Parathyroid adenoma (tissue), 2 donors: ENCODE results near the gene GANC.

Experiments used
- H2AFZ ChIP-seq: fragments of 300-600 bp; sonication (generic); one replicate; pipeline ENCODE4 v1.7.0; 2017; ENCODE audit warnings: antibody characterized with exemption, mild to moderate bottlenecking
- H3K27ac ChIP-seq: fragments of 300-600 bp; sonication (generic); one replicate; pipeline ENCODE4 v1.7.0; 2017
- H3K27me3 ChIP-seq: fragments of 300-600 bp; sonication (generic); one replicate; pipeline ENCODE4 v1.7.0; 2017; ENCODE audit warnings: low read length; ENCODE audit not compliant: control insufficient read depth, insufficient read depth
- H3K36me3 ChIP-seq: fragments of 300-600 bp; sonication (generic); one replicate; pipeline ENCODE4 v1.7.0; 2017; ENCODE audit warnings: low read length; ENCODE audit not compliant: control insufficient read depth, insufficient read depth
- H3K4me1 ChIP-seq: fragments of 300-600 bp; sonication (generic); one replicate; pipeline ENCODE4 v1.7.0; 2017; ENCODE audit warnings: control low read depth
- H3K4me2 ChIP-seq: fragments of 300-600 bp; sonication (generic); one replicate; pipeline ENCODE4 v1.7.0; 2017; ENCODE audit warnings: low read length
- H3K4me3 ChIP-seq: fragments of 300-600 bp; sonication (generic); one replicate; pipeline ENCODE4 v1.7.0; 2017; ENCODE audit warnings: low read depth, low read length
- H3K79me2 ChIP-seq: fragments of 300-600 bp; sonication (generic); one replicate; pipeline ENCODE4 v1.7.0; 2017; ENCODE audit warnings: control low read depth
- H3K9ac ChIP-seq: fragments of 300-600 bp; sonication (generic); one replicate; pipeline ENCODE4 v1.7.0; 2017; ENCODE audit warnings: mild to moderate bottlenecking
- H3K9me3 ChIP-seq: fragments of 300-600 bp; sonication (generic); one replicate; pipeline ENCODE4 v1.7.0; 2017; ENCODE audit warnings: low read length; ENCODE audit not compliant: control insufficient read depth
- CTCF ChIP-seq: fragments of 300-600 bp; sonication (generic); IDR thresholded peaks from one replicate; pipeline ENCODE4 v1.7.0; 2017; ENCODE audit warnings: antibody characterized with exemption, mild to moderate bottlenecking
- donor health status: primary hyperparathyroidism.

Gene GANC

GRCh38 chr15:42404461-42405235 is 131.6 kb downstream of the GANC start:
- no peaks in the 10 kb centered on the region for H3K4me1 ChIP-seq
- no peak overlapping the region for H3K4me3 ChIP-seq
- H3K4me2 ChIP-seq = no peak overlapping the region
- no peaks in the 10 kb centered on the region for H3K9me3 ChIP-seq
- H3K9ac ChIP-seq = no peak overlapping the region
- no peak overlapping the region for H2AFZ ChIP-seq
- no peaks in the 10 kb centered on the region for H3K27me3 ChIP-seq
- H3K79me2 ChIP-seq = no peaks in the 10 kb centered on the region
- no peak overlapping the region for H3K27ac ChIP-seq
- H3K36me3 ChIP-seq = no peaks in the 10 kb centered on the region
- TF ChIP-seq CTCF = no peak

GRCh38 chr15:42405863-42406482 is 133.0 kb downstream of the GANC start:
- no peak overlapping the region for H3K27ac ChIP-seq
- H3K27me3 ChIP-seq = no peaks in the 10 kb centered on the region
- H3K9ac ChIP-seq = no peak overlapping the region
- no peaks in the 10 kb centered on the region for H3K79me2 ChIP-seq
- H2AFZ ChIP-seq = no peak overlapping the region
- H3K9me3 ChIP-seq = no peaks in the 10 kb centered on the region
- H3K36me3 ChIP-seq = no peaks in the 10 kb centered on the region
- no peak overlapping the region for H3K4me3 ChIP-seq
- no peak overlapping the region for H3K4me2 ChIP-seq
- TF ChIP-seq CTCF = no peak
- no peaks in the 10 kb centered on the region for H3K4me1 ChIP-seq
